GM12878 (cell line): ENCODE measurements around the gene CLDN4. TPM values are rescaled to one million over a fixed set of nuclear protein-coding genes. Genes with fewer than 3 reads are reported as not detected.

Source experiments
- ATAC-seq: fragments of 200-7000 bp; cut with Tn5 transposase; 3 replicates; pipeline ENCODE4 v1.9.1; 2020; ENCODE audit warnings: mild to moderate bottlenecking, moderate library complexity
- BruUV-seq: library from RNA; stranded (reverse); fragments of 400-500 nt; replicated peaks from 2 replicates; lab custom pipeline; 2021; lab: Mats Ljungman, UMichigan
- CTCF ChIA-PET: fragments of 300-600 bp; sonication (Branson Sonifier 250); formaldehyde crosslinking; extraction: SDS; loops from one replicate; lab custom pipeline; 2021; ENCODE audit warnings: inconsistent platforms; lab: Yijun Ruan, JAX
- POLR2A ChIA-PET: fragments of 350-600 bp; formaldehyde crosslinking; extraction: SDS; loops from one replicate; lab custom pipeline; 2021; ENCODE audit warnings: inconsistent platforms; lab: Charles Lee
- RAD21 ChIA-PET: fragments of 300-600 bp; sonication (Branson Sonifier 250); formaldehyde crosslinking; loops from one replicate; lab custom pipeline; 2023; ENCODE audit warnings: antibody characterized with exemption; ENCODE audit not compliant: unreplicated experiment; lab: Charles Lee
- SMC1A ChIA-PET: fragments of 300-600 bp; sonication (Branson Sonifier 250); formaldehyde crosslinking; loops from one replicate; lab custom pipeline; 2023; ENCODE audit not compliant: unreplicated experiment, uncharacterized antibody; lab: Charles Lee
- DNase-seq: peaks from one replicate; pipeline ENCODE4 v3.0.0-alpha.2; 2011; ENCODE audit warnings: low read depth, low spot score
- FAIRE-seq: peaks from 3 replicates; lab custom pipeline; 2011; peaks lifted over from hg19 to GRCh38; lab: Jason Lieb, UNC
- H2AFZ ChIP-seq: 2 replicates; pipeline ENCODE4 v1.6.0; 2011; ENCODE audit warnings: low read depth, low read length, control low read depth; ENCODE audit not compliant: control insufficient read depth
- H3K27ac ChIP-seq: 2 replicates; pipeline ENCODE4 v1.5.1; 2011; ENCODE audit warnings: control low read depth; ENCODE audit not compliant: control insufficient read depth, insufficient read depth
- H3K27me3 ChIP-seq, 2 experiments: replicated peaks in 1 of 2; 2 replicates each; pipeline versions ENCODE4 v1.6.0 to v1.6.1; 2011; ENCODE audit warnings: low read length in 1 of 2; ENCODE audit not compliant: control insufficient read depth in 2 of 2, insufficient read depth in 2 of 2
- H3K36me3 ChIP-seq, 2 experiments: 2 replicates each; pipeline ENCODE4 v1.5.1; 2011; ENCODE audit warnings: low read length in 1 of 2; ENCODE audit not compliant: control insufficient read depth in 2 of 2, insufficient read depth in 2 of 2
- H3K4me1 ChIP-seq: 2 replicates; pipeline ENCODE4 v1.6.1; 2011; ENCODE audit warnings: mild to moderate bottlenecking, low read length, moderate library complexity, mixed read lengths; ENCODE audit not compliant: control insufficient read depth, insufficient read depth
- H3K4me2 ChIP-seq: 2 replicates; pipeline ENCODE4 v1.6.0; 2011; ENCODE audit warnings: control low read depth; ENCODE audit not compliant: control insufficient read depth, insufficient read depth
- H3K4me3 ChIP-seq: fragments of 200-600 bp; sonication (generic); 2 replicates; pipeline ENCODE4 v1.5.1; 2016
- H3K79me2 ChIP-seq: 2 replicates; pipeline ENCODE4 v1.6.0; 2011; ENCODE audit warnings: low read length; ENCODE audit not compliant: control insufficient read depth, insufficient read depth
- H3K9ac ChIP-seq: 2 replicates; pipeline ENCODE4 v1.8.0; 2011; ENCODE audit warnings: low read length, control low read depth, mixed read lengths; ENCODE audit not compliant: control insufficient read depth, insufficient read depth
- H3K9me3 ChIP-seq: replicated peaks from 3 replicates; pipeline ENCODE4 v1.5.1; 2011; ENCODE audit warnings: mild to moderate bottlenecking, low read length; ENCODE audit not compliant: control insufficient read depth, insufficient read depth
- H4K20me1 ChIP-seq: 2 replicates; pipeline ENCODE4 v1.6.0; 2011; ENCODE audit not compliant: control insufficient read depth, insufficient read depth
- DPF2 ChIP-seq: fragments of 450-650 bp; IDR thresholded peaks from 2 replicates; pipeline ENCODE4 v1.6.1; 2017; ENCODE audit warnings: mild to moderate bottlenecking
- JUNB ChIP-seq: IDR thresholded peaks from 2 replicates; pipeline ENCODE4 v1.6.1; 2016; ENCODE audit warnings: antibody characterized with exemption, mild to moderate bottlenecking
- JUND ChIP-seq: IDR thresholded peaks from 2 replicates; pipeline ENCODE4 v1.6.1; 2012; ENCODE audit warnings: low read depth, mild to moderate bottlenecking, low read length, improper control_type of control experiment, moderate library complexity
- POLR2AphosphoS2 ChIP-seq: IDR thresholded peaks from 2 replicates; pipeline ENCODE4 v1.6.1; 2011; ENCODE audit warnings: low read depth, mild to moderate bottlenecking, low read length, improper control_type of control experiment, moderate library complexity
- RAD21 ChIP-seq: IDR thresholded peaks from 2 replicates; pipeline ENCODE4 v1.6.1; 2011; ENCODE audit warnings: mild to moderate bottlenecking, low read depth, low read length, moderate library complexity; ENCODE audit not compliant: insufficient read depth
- WGBS: methylation state at CpG from one replicate; pipeline ENCODE4 v1.1.6; 2016; ENCODE audit warnings: low lambda C conversion rate; ENCODE audit not compliant: insufficient replicate concordance, insufficient coverage; ENCODE audit errors: missing lambda C conversion rate; 5-methylcytosine and 5-hydroxymethylcytosine counted together
- in situ Hi-C: fragments of 300-500 bp; cut with MboI; formaldehyde crosslinking; loops from 9 replicates; pipeline ENCODE4 v1.14.3; 2018; ENCODE audit warnings: mixed read lengths
- intact Hi-C: fragments of 100-400 bp; cut with micrococcal nuclease; formaldehyde crosslinking; loops from one replicate; pipeline ENCODE4 v1.14.2; 2022; ENCODE audit not compliant: unreplicated experiment
- polyA plus RNA-seq, 11 experiments: library from polyadenylated mRNA; depleted of rRNA in 4 of 11; unstranded in 6 of 11; stranded (reverse) in 5 of 11; fragments of >200 nt; fragmentation: Nextera tagmentation in 4 of 11; fragmentation: Illumina TruSeq in 1 of 11; extraction: Ambion mirVana in 4 of 11; extraction: Trizol in 1 of 11; gene quantifications; 1 replicate in 1 of 11; 2 replicates in 10 of 11; pipeline versions ENCODE4 v1.2.1 to v1.2.3, GENCODE V29; 2011 to 2016; ENCODE audit warnings: inconsistent platforms in 2 of 11, missing spikeins in 2 of 11, low read depth in 1 of 11
- total RNA-seq, 4 experiments: library from RNA; depleted of rRNA in 3 of 4; stranded (reverse); fragments of >200 nt in 3 of 4; fragmentation: Illumina TruSeq in 1 of 4; extraction: Trizol in 1 of 4; gene quantifications; 2 replicates each; pipeline versions ENCODE4 v1.2.1 to v1.2.3, GENCODE V29; 2013 to 2021
- TF ChIP-seq, protein P1 (sequence below): IDR thresholded peaks from 2 replicates; pipeline ENCODE4 v1.6.1; 2012; ENCODE audit warnings: improper control_type of control experiment, low read depth, low read length; ENCODE audit not compliant: insufficient replicate concordance
- TF ChIP-seq, protein P2 (sequence below): fragments of 450-650 bp; formaldehyde crosslinking; IDR thresholded peaks from 2 replicates; pipeline ENCODE4 v1.4.0; 2022; ENCODE audit warnings: mild to moderate bottlenecking, moderate library complexity

The CLDN4 gene
- total and polyA plus RNA-seq, 10 of the 15 experiments (the other 5 are each of a cell fraction or from before 2014, with no cell fraction given) = 0.04 to 0.38 (median 0.06) TPM; not detected in 6

DNA sequence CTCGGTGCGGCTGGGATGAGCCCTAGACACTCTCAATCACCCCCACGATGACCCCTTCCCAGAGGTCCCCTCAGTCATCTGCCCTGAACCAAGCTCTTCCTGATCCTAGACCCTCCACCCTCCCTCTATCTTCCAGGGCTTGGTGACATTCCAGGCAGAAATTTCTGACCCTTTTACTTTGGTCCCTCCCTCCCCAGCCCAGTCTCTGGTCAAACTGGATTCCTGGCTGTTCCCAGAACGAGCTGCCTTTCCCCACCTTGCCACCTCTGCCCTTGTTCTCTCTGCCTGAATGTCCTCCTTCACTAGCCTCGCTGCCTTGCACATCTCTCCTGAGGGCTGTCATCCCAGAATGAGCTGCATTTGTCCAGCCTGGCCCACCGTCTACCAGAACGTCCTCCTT is 1.3 kb upstream of the CLDN4 start:
- TF ChIP-seq JUND (no peak), RAD21 (no peak)
- Histone ChIP-seq H2AFZ (no peak overlapping the region), H3K4me1 (peaks cover 12% of the 10 kb centered on the region), H3K4me2 (no peak overlapping the region), H3K9me3 (no peaks in the 10 kb centered on the region), H3K9ac (no peak overlapping the region), H3K27me3 (no peaks in the 10 kb centered on the region; a peak in 1 of 4 replicates), H3K79me2 (no peaks in the 10 kb centered on the region), H3K36me3 (no peaks in the 10 kb centered on the region), H4K20me1 (no peaks in the 10 kb centered on the region), H3K27ac (no peak overlapping the region), H3K4me3 (no peak overlapping the region)
- SMC1A ChIA-PET = interaction anchor here (0.8 kb wide), 1 partner anchor 25 kb away, joined by 3 read pairs; no protein-coding TSS in a partner anchor
- in situ Hi-C loops = no loop called here
- RAD21 ChIA-PET = no interaction called here
- ATAC-seq (no peak), DNase-seq (no peak), FAIRE-seq (no peak)
- BruUV-seq = no TSS peak
- intact Hi-C loops = no loop called here
- 41% methylated on average over 7 of the region's 7 CpGs for WGBS
- POLR2A ChIA-PET = no interaction called here
- CTCF ChIA-PET = interaction anchor here (0.7 to 1.5 kb wide), 2 partner anchors 25 to 95 kb away, joined by 3 to 4 read pairs; no protein-coding TSS in a partner anchor

DNA sequence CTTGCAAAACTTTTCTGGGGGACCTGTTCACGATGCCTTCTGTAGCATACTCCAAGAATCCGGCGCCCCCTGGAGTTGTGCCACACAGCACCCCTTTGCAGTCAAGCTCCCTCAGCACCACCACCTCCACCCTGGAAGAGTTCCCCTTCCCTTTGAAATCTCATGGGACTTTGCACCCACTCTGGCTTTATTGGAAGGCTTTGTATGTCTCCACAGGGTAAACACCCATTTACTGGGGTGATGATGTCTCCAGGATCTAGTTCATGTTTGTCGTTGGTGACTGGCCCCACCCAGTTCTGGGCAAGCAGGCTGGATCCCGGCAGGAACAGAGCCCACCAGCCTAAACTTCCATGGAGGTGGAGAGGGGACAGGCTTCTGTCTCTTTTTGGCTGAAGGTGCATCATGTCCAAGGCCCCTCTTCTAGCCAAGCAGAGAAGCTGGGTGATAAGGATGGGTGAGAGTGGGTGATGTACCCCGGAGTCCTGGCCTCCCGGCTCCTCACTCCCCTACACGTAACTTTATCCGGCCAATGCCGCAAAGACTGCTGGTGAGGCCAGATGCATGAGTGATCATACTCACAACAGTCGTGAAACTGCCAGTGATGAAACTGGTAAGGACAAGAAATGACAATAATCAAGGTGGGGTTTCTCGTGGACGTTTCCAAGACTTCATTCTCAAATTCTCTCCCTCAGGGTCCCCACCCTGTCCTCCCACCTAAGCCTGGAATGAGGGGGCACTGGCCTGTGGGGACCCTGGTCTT is 695 bp upstream of the CLDN4 start:
- Histone ChIP-seq H3K27ac (no peak overlapping the region), H2AFZ (no peak overlapping the region), H3K4me3 (no peak overlapping the region), H3K36me3 (no peaks in the 10 kb centered on the region), H3K9ac (no peak overlapping the region), H3K27me3 (no peaks in the 10 kb centered on the region; a peak in 1 of 4 replicates), H4K20me1 (no peaks in the 10 kb centered on the region), H3K4me1 (peaks cover 12% of the 10 kb centered on the region), H3K79me2 (no peaks in the 10 kb centered on the region), H3K9me3 (no peaks in the 10 kb centered on the region), H3K4me2 (no peak overlapping the region)
- ChIA-PET SMC1A (no interaction called here), CTCF (interaction anchor here (0.7 to 1.5 kb wide), 2 partner anchors 25 to 95 kb away, joined by 3 to 4 read pairs; no protein-coding TSS in a partner anchor), POLR2A (no interaction called here), RAD21 (no interaction called here)
- no TSS peak for BruUV-seq
- intact Hi-C loops (no loop called here), in situ Hi-C loops (no loop called here)
- ATAC-seq (no peak), FAIRE-seq (no peak), DNase-seq (no peak)
- WGBS = 39% methylated on average over 13 of the region's 13 CpGs
- TF ChIP-seq, protein P1, sequence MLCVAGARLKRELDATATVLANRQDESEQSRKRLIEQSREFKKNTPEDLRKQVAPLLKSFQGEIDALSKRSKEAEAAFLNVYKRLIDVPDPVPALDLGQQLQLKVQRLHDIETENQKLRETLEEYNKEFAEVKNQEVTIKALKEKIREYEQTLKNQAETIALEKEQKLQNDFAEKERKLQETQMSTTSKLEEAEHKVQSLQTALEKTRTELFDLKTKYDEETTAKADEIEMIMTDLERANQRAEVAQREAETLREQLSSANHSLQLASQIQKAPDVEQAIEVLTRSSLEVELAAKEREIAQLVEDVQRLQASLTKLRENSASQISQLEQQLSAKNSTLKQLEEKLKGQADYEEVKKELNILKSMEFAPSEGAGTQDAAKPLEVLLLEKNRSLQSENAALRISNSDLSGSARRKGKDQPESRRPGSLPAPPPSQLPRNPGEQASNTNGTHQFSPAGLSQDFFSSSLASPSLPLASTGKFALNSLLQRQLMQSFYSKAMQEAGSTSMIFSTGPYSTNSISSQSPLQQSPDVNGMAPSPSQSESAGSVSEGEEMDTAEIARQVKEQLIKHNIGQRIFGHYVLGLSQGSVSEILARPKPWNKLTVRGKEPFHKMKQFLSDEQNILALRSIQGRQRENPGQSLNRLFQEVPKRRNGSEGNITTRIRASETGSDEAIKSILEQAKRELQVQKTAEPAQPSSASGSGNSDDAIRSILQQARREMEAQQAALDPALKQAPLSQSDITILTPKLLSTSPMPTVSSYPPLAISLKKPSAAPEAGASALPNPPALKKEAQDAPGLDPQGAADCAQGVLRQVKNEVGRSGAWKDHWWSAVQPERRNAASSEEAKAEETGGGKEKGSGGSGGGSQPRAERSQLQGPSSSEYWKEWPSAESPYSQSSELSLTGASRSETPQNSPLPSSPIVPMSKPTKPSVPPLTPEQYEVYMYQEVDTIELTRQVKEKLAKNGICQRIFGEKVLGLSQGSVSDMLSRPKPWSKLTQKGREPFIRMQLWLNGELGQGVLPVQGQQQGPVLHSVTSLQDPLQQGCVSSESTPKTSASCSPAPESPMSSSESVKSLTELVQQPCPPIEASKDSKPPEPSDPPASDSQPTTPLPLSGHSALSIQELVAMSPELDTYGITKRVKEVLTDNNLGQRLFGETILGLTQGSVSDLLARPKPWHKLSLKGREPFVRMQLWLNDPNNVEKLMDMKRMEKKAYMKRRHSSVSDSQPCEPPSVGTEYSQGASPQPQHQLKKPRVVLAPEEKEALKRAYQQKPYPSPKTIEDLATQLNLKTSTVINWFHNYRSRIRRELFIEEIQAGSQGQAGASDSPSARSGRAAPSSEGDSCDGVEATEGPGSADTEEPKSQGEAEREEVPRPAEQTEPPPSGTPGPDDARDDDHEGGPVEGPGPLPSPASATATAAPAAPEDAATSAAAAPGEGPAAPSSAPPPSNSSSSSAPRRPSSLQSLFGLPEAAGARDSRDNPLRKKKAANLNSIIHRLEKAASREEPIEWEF = no peak
- TF ChIP-seq, protein P2, sequence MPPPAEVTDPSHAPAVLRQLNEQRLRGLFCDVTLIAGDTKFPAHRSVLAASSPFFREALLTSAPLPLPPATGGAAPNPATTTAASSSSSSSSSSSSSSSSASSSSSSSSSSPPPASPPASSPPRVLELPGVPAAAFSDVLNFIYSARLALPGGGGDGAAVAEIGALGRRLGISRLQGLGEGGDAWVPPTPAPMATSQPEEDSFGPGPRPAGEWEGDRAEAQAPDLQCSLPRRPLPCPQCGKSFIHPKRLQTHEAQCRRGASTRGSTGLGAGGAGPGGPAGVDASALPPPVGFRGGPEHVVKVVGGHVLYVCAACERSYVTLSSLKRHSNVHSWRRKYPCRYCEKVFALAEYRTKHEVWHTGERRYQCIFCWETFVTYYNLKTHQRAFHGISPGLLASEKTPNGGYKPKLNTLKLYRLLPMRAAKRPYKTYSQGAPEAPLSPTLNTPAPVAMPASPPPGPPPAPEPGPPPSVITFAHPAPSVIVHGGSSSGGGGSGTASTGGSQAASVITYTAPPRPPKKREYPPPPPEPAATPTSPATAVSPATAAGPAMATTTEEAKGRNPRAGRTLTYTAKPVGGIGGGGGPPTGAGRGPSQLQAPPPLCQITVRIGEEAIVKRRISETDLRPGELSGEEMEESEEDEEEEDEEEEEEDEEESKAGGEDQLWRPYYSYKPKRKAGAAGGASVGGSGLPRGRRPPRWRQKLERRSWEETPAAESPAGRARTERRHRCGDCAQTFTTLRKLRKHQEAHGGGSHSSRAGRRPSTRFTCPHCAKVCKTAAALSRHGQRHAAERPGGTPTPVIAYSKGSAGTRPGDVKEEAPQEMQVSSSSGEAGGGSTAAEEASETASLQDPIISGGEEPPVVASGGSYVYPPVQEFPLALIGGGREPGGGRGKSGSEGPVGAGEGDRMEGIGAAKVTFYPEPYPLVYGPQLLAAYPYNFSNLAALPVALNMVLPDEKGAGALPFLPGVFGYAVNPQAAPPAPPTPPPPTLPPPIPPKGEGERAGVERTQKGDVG = no peak
- no peak for TF ChIP-seq JUNB
- TF ChIP-seq DPF2 = no peak
- TF ChIP-seq POLR2AphosphoS2 = no peak
